ENCODE results near the gene ILK.
A peak's percentile ranks its signal among the peaks of the same experiment; 100 is the strongest.

The ILK gene

DNA sequence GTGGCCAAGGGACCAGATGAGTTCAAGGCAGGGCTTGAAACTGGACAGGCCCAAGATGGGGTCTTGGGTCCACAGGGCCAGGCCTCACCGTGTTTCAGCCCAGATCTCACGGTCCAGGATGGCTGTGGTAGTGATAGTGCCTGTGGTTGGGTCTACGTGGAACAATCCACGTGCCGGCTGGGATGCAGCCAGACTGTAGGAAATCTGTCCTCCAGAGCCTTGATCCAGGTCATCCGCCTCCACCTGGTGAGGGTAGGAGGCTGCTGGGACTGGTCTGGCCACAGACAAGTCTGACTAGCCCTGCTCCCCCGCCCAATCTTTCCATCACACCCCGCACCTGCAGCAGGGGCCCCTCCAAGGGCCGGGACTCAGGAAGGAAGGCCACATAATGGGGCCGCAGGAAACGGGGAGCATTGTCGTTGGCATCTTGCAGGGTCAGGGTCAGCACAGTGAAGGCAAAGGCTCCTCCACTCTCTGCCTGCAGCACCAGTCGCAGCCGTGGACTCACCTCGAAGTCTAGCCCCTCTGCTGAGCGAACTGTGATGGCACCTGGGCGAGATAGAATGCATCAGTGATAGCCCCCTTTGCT lies 22.4 kb downstream of the ILK start:
- Histone ChIP-seq H3K27ac (ENCODE audit: low read depth, low read length) (no peak overlapping the region), H3K4me1 (ENCODE audit: insufficient read depth, low read length) (no peaks in the 10 kb centered on the region; the same call in none of the 2 replicates), H3K4me3 (ENCODE audit: low read length) (no peak overlapping the region), H3K27me3 (ENCODE audit: insufficient read depth, low read length) (peaks cover 26% of the 10 kb centered on the region), H3K9ac (ENCODE audit: low read depth, low read length) (no peak overlapping the region), H3K9me3 (ENCODE audit: insufficient read depth, low read depth, low read length) (no peaks in the 10 kb centered on the region), H3K36me3 (ENCODE audit: insufficient read depth, low read length) (peaks cover 25% of the 10 kb centered on the region)
- WGBS = 96% methylated on average over 17 of the region's 17 CpGs

DNA sequence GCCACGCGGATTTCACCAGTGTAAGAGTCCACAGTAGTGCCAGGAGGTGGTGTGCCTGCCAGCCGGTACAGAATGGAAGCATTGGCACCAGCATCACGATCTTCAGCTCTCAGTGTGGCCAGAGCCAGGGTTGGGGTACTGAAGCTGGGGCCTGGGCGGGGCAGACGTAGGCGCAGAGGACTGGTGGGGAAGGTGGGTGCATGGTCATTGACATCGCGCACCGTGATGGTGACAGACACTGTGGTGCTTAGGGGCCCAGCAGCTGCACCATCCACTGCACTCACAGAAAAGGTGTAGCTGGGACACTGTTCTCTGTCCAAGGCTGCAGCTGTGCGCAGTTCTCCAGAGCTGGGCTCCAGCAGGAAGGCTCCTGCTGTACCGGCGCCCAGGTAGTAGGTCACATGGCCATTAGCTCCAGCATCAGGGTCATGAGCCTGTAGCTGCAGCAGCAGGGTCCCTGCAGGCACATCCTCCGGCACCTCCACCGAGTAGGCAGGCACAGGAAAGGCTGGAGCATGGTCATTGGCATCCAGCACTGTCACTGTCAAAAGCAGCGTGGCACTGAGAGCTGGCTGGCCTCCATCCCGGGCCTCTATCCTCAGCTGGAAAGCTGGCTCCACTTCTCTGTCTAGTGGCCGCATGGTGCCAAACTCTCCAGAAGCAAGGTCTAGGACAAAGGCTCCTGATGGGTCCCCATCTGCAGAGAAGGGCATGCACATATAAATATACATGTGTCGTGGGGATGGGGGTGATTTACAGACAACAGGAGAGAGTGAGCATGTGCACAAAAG lies 23.6 kb downstream of the ILK start:
- Histone ChIP-seq H3K36me3 (ENCODE audit: insufficient read depth, low read length) (peaks cover 25% of the 10 kb centered on the region), H3K9me3 (ENCODE audit: insufficient read depth, low read depth, low read length) (no peaks in the 10 kb centered on the region), H3K4me3 (ENCODE audit: low read length) (no peak overlapping the region), H3K27me3 (ENCODE audit: insufficient read depth, low read length) (peaks cover 38% of the 10 kb centered on the region), H3K9ac (ENCODE audit: low read depth, low read length) (no peak overlapping the region), H3K4me1 (ENCODE audit: insufficient read depth, low read length) (no peaks in the 10 kb centered on the region; the same call in 1 of the 2 replicates), H3K27ac (ENCODE audit: low read depth, low read length) (no peak overlapping the region)
- WGBS = 90% methylated on average over 19 of the region's 19 CpGs

DNA sequence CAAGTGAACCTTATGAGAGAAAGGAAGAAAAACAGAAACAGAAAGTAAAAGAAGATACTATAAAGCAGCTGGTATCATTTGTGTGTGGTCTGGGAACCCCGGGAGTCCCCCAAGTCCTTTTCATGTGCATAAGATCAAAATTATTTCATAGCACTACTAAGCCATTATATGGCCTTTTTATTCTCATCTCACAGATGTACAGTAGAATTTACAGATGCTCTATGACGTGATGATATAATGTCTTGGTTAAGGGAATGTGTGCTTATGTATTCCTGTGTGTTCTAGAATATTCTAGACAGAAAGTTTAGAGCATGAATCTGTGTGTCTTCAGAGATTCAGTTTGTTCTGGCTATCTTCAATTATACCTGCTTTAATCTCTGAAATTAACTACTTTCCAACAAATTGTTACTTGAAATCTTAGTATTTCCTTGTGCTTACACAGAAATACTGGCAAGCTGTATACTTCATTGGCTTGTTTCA lies 24.2 kb downstream of the ILK start:
- no peaks in the 10 kb centered on the region; the same call in 1 of the 2 replicates for H3K4me1 ChIP-seq (ENCODE audit: insufficient read depth, low read length)
- H3K27ac ChIP-seq (ENCODE audit: low read depth, low read length) = no peak overlapping the region
- no peak overlapping the region for H3K4me3 ChIP-seq (ENCODE audit: low read length)
- peaks cover 40% of the 10 kb centered on the region for H3K27me3 ChIP-seq (ENCODE audit: insufficient read depth, low read length)
- H3K36me3 ChIP-seq (ENCODE audit: insufficient read depth, low read length) = peaks cover 25% of the 10 kb centered on the region
- H3K9me3 ChIP-seq (ENCODE audit: insufficient read depth, low read depth, low read length) = no peaks in the 10 kb centered on the region
- 84% methylated on average over 2 of the region's 2 CpGs for WGBS
- no peak overlapping the region for H3K9ac ChIP-seq (ENCODE audit: low read depth, low read length)

DNA sequence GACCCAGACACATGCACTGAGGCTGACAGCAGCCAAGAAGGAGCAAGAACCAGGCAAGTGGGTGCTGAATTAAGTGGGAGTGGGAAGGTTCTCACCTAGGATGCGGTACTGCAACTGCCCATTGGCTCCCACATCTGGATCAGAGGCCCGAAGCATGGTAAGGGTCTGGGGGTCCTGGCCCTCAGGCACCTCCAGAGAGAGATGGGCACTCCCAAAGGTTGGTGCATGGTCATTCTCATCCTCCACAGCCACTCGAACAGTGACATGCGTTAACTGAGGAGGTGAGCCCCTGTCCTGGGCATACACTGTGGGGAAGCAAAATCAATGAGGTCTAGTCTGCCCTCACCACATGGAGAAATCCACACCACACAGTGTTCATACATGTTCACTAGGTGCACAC lies 25.0 kb downstream of the ILK start:
- 95% methylated on average over 4 of the region's 4 CpGs for WGBS
- no peaks in the 10 kb centered on the region for H3K9me3 ChIP-seq (ENCODE audit: insufficient read depth, low read depth, low read length)
- H3K36me3 ChIP-seq (ENCODE audit: insufficient read depth, low read length) = peaks cover 25% of the 10 kb centered on the region
- H3K27ac ChIP-seq (ENCODE audit: low read depth, low read length) = no peak overlapping the region
- H3K27me3 ChIP-seq (ENCODE audit: insufficient read depth, low read length) = peaks cover 40% of the 10 kb centered on the region
- no peaks in the 10 kb centered on the region; the same call in 1 of the 2 replicates for H3K4me1 ChIP-seq (ENCODE audit: insufficient read depth, low read length)
- no peak overlapping the region for H3K9ac ChIP-seq (ENCODE audit: low read depth, low read length)
- no peak overlapping the region for H3K4me3 ChIP-seq (ENCODE audit: low read length)

DNA sequence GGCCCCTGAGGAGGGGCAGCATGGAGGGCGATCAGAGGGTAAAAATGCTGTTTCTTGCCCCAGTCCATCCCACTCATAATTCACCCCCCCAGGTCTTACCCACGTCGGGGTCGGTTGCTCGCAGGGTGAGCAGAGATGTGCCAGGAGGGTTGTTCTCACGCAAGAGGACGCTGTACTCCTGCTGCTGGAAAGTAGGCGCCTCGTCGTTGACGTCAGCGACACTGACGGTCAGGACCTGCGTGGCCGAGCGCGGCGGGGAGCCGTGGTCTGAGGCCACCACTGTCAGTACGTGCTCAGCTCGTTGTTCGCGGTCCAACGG lies 26.0 kb downstream of the ILK start:
- Histone ChIP-seq H3K27ac (ENCODE audit: low read depth, low read length) (no peak overlapping the region), H3K4me1 (ENCODE audit: insufficient read depth, low read length) (no peaks in the 10 kb centered on the region; the same call in 1 of the 2 replicates), H3K9ac (ENCODE audit: low read depth, low read length) (no peak overlapping the region), H3K27me3 (ENCODE audit: insufficient read depth, low read length) (peaks cover 40% of the 10 kb centered on the region), H3K9me3 (ENCODE audit: insufficient read depth, low read depth, low read length) (no peaks in the 10 kb centered on the region), H3K36me3 (ENCODE audit: insufficient read depth, low read length) (peaks cover 24% of the 10 kb centered on the region), H3K4me3 (ENCODE audit: low read length) (peak overlapping the region; percentile 51; the same call in 1 of the 2 replicates)
- 95% methylated on average over 24 of the region's 24 CpGs for WGBS

DNA sequence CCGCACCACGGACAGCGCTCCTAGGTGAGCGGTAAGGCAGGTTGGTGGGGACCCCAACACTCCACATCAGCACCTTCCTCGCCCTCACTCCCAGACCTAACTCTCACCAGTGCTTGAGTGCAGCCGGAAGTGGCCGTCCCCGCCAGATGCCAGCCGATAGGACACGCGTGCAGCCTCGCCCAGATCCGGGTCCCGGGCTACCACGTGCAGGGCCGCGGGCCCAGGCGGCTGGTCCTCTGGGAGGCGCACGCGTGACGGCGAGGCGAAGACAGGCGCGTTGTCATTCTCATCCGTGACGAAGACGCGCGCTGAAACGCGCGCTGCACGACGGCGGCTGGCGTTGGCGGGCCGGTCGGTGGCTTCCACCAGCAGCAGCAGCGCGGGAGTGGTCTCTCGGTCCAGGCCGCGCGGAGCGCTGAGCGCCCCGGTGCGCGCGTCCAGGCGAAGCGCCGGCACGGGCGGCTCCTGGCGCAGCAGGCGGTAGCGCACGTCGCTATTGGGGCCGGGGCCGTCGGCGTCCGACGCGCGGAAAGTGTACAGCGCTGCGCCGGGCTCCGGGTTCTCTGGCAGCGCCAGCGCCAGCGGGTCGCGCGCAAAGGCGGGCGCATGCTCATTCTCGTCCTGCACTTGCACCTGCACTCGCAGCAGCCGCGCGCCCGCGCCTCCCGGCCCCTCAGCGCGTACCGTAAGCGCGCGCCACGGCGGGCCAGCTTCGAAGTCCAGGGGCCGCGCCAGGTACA lies 26.5 kb downstream of the ILK start:
- H3K4me1 ChIP-seq (ENCODE audit: insufficient read depth, low read length) = no peaks in the 10 kb centered on the region; the same call in 1 of the 2 replicates
- 16% methylated on average over 102 of the region's 102 CpGs for WGBS
- peaks cover 40% of the 10 kb centered on the region for H3K27me3 ChIP-seq (ENCODE audit: insufficient read depth, low read length)
- H3K9ac ChIP-seq (ENCODE audit: low read depth, low read length) = peak overlapping the region; percentile 6; the same call in 1 of the 2 replicates
- no peaks in the 10 kb centered on the region for H3K9me3 ChIP-seq (ENCODE audit: insufficient read depth, low read depth, low read length)
- H3K4me3 ChIP-seq (ENCODE audit: low read length) = peak overlapping the region; percentile 51
- no peak overlapping the region for H3K27ac ChIP-seq (ENCODE audit: low read depth, low read length)
- peaks cover 19% of the 10 kb centered on the region for H3K36me3 ChIP-seq (ENCODE audit: insufficient read depth, low read length)

DNA sequence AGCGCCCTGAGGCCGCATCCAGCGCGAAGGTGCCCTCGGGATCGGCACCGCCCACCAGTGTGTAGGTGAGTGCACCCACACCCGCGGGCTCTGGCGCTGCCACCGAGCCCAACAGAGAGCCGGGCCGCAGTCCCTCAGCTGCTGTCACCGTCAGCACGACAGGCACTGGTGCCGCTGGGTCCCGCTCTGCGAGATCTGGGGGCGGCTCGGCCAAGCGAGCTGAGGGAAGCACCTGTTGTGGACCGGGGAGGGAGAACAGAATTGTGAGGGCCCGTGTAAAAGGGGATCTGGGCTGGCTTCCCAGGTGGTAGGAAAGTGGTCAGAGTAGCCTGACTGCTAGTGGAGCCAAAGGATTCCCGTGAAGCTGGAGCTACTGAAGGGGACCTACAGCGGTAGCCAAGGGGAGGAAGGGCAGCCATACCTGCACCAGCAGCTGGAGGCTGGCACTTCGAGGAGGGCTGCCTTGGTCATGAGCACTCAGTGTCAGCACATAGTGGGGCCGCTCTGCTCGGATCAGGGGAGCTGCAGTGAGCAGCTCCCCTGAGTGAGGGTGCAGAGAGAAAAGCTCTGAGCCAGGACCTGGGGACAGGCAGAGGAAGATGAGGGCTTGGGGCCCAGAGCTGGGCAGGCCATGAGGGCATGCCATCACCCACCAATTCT lies 27.2 kb downstream of the ILK start:
- peak overlapping the region; percentile 51 for H3K4me3 ChIP-seq (ENCODE audit: low read length)
- peaks cover 40% of the 10 kb centered on the region for H3K27me3 ChIP-seq (ENCODE audit: insufficient read depth, low read length)
- H3K4me1 ChIP-seq (ENCODE audit: insufficient read depth, low read length) = no peaks in the 10 kb centered on the region; the same call in 1 of the 2 replicates
- peaks cover 12% of the 10 kb centered on the region for H3K36me3 ChIP-seq (ENCODE audit: insufficient read depth, low read length)
- peak overlapping the region; percentile 6; the same call in 1 of the 2 replicates for H3K9ac ChIP-seq (ENCODE audit: low read depth, low read length)
- WGBS = 21% methylated on average over 28 of the region's 28 CpGs
- H3K27ac ChIP-seq (ENCODE audit: low read depth, low read length) = no peak overlapping the region
- H3K9me3 ChIP-seq (ENCODE audit: insufficient read depth, low read depth, low read length) = no peaks in the 10 kb centered on the region

DNA sequence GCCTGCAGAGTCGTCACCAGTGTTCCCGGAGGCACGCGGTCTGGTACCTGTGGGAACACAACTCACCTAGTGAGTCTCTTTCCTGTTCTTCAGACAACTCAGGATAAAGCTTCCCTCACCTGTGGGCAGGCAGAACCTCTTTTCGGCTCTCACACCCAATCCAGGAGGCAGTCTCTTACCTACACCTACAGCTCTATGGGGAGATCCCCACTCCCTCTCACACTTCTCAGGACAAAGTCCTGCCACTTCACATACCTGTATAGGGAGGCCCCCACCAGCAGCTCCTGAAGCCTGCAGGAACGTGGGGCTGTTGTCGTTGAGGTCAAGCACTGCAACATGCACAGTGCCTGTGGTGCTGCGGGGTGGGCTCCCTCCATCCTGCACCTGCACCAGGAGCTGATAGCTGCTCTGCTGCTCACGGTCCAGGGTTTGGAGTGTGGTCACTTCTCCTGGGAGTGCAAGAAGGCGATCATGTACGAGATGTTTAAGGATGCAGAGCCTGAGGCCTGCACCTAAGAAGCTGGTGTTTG lies 27.9 kb downstream of the ILK start:
- no peaks in the 10 kb centered on the region; the same call in 1 of the 2 replicates for H3K4me1 ChIP-seq (ENCODE audit: insufficient read depth, low read length)
- no peak overlapping the region for H3K9ac ChIP-seq (ENCODE audit: low read depth, low read length)
- WGBS = 89% methylated on average over 11 of the region's 11 CpGs
- H3K36me3 ChIP-seq (ENCODE audit: insufficient read depth, low read length) = peaks cover 11% of the 10 kb centered on the region
- H3K27me3 ChIP-seq (ENCODE audit: insufficient read depth, low read length) = peaks cover 40% of the 10 kb centered on the region
- no peak overlapping the region for H3K4me3 ChIP-seq (ENCODE audit: low read length)
- no peaks in the 10 kb centered on the region for H3K9me3 ChIP-seq (ENCODE audit: insufficient read depth, low read depth, low read length)
- no peak overlapping the region for H3K27ac ChIP-seq (ENCODE audit: low read depth, low read length)

DNA sequence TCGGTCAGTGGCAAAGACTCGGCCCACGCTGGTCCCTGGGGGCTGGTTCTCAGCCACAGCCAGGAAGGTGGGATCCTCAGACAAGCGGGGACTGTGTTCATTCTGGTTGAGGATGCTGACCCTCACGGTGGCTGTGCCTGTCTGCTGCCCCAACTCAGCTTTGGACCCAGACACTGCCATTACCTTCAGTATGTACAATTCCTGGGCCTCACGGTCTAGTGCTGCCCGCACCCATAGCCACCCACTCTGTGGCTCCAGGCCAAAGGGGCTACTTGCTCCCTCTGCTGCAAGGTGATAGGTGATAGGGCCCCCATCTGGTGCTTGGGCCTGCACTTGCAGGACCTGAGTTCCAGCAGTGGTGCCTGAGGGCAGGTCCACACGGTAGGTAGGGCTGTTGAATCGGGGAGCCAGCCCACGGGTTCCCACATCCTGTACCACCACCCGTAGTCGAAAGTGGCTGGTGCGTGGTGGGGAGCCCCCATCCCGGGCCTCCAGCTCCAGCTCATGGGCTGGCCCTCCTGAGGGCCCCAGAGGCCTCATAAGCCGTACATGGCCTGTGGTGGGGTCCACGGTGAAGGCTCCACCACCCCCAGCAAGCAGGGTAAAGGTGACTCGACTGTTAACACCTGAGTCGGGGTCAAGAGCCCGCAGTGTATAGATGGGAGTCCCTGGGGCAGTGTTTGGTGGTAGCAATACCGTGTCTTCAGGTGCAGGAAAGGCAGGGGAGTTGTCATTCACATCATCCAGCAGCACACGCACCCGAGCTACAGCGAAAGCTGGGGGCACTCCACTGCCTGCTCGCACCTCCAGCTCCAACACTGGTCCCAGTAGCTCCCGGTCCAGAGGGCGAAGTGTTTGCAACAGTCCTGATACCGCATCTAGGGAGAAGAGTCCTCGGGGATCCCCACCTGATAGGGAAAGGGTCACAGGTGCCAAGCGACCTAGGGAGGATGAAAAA lies 28.8 kb downstream of the ILK start:
- Histone ChIP-seq H3K36me3 (ENCODE audit: insufficient read depth, low read length) (peaks cover 7% of the 10 kb centered on the region; the same call in 1 of the 2 replicates), H3K9ac (ENCODE audit: low read depth, low read length) (no peak overlapping the region), H3K4me1 (ENCODE audit: insufficient read depth, low read length) (no peaks in the 10 kb centered on the region; the same call in 1 of the 2 replicates), H3K4me3 (ENCODE audit: low read length) (no peak overlapping the region), H3K9me3 (ENCODE audit: insufficient read depth, low read depth, low read length) (no peaks in the 10 kb centered on the region), H3K27me3 (ENCODE audit: insufficient read depth, low read length) (peaks cover 40% of the 10 kb centered on the region), H3K27ac (ENCODE audit: low read depth, low read length) (no peak overlapping the region)
- 96% methylated on average over 29 of the region's 29 CpGs for WGBS

Data from HUES64 (cell line).